Dermis microvascular lymphatic vessel endothelial cell (primary cell): ENCODE results near the gene INPP4A. TPM values are rescaled to one million over a fixed set of nuclear protein-coding genes. Genes with fewer than 3 reads are reported as not detected.

Experiments
- DNase-seq, 2 donors: peaks; one replicate each; pipeline versions ENCODE4 v3.0.0 to v3.0.0-alpha.2; 2010; ENCODE audit warnings: low read depth in 2 of 2
- total RNA-seq: library from RNA; depleted of rRNA; stranded (reverse); fragments of >200 nt; gene quantifications from 2 replicates; pipeline ENCODE4 v1.2.1, GENCODE V29; 2014

Gene INPP4A
- total RNA-seq, 1 donor from 2014 or later: 21.8 TPM

DNA sequence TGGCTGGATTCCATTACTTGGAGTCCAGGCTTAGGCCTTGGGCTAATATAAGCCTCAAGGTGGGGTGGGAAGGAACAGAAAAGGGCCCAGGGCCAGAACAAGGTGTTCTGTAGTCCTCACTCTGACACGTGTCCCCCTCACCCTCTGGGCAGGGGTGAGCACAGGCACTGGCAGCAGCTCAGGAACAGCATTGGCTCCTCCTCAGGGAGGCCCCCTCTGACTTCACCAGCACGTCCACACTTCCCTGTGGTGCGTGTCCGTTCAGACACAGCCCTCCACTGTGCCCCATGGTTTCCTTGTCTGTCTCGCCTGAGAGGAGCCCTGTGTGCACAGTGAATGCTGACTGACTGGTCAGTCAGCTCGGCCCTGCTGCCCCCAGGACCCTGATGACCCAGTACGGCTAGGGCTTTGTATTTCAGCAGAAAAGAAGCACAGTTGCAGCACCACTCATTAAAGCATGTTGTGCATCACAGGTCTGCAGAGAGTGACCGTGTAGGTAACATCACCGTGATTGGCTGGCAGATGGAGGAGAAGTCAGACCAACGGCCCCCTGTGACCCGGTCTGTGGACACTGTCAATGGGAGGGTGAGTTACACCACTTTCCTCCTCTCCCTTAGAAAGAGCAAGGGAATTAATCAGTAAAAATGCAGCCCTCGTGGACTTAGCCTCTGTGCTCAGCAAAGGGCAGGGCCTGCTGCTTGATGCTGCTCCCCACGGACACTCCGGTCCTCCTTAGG, 92.9 kb downstream of the INPP4A start:
- no peak for DNase-seq

- DNase-seq: no peak
These were observed 93.8 kb downstream of the INPP4A start for GRCh38 chr2:98538280-98539041.

DNA sequence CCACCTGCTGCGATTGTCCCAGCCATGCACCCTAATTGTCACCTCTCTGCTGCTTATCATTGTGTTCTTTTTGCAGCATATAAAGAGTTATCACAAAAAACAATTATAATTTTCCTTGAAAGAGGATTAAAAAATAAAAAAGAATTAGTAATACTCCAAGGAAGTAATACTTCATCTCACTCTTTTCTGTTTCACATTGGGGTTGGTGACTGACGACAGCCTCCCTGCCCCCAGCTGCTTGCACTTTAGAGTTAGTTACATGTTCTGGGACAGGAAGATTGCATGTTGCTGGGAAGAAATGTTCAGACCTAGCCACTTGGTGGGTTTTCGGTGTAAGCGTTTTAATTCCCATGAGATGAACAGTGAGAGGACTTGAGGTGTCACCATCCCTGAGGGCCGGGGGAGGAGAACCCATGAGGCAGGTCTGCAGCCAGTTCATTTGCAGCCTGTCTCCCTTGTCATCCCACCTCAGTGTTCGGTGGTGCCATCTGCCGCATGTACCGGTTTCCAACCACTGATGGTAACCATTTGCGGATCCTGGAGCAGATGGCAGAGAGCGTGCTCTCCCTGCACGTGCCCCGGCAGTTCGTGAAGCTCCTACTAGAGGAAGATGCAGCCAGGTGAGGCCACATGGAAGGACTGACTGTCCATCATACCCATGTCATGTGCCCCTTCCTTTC, 94.5 kb downstream of the INPP4A start:
- no peak for DNase-seq

GRCh38 chr2:98540536-98540935, 95.9 kb downstream of the INPP4A start:
- no peak for DNase-seq

DNA sequence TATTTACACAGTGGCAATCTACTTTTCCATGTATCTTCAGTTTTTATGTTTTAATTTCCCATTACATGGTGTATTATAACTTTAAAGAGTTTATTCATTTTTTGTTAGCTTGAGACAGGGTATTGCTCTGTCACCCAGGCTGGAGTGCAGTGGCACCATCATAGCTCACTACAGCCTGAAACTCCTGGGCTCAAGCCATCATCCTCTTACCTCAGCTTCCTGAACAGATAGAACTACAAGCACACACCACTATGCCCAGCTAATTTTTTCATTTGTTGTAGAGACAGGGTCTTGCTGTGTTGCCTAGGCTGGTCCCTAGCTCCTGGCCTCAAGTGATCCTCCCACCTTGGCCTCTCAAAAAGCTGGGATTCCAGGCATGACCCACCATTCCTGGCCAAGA, 96.8 kb downstream of the INPP4A start:
- DNase-seq: no peak

DNA sequence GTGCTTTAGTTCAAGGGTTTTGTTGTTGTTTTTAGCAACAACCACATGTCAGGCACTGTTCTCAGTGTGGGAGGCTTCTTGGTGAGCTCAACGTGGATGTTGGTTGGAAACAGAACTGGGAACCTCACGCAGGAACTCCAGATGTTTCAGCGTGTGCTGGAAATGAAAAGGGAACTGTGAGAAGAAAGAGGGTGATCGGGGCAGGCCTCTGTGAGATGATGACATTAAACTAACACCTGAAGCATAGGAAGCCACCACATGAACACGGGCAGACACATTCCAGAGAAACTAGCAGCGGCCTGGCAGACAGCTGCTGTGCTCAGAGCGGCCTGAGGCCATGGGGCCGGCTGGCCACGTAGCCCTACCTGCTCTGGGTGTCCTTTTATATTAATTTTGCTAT, 97.2 kb downstream of the INPP4A start:
- DNase-seq: no peak

DNA sequence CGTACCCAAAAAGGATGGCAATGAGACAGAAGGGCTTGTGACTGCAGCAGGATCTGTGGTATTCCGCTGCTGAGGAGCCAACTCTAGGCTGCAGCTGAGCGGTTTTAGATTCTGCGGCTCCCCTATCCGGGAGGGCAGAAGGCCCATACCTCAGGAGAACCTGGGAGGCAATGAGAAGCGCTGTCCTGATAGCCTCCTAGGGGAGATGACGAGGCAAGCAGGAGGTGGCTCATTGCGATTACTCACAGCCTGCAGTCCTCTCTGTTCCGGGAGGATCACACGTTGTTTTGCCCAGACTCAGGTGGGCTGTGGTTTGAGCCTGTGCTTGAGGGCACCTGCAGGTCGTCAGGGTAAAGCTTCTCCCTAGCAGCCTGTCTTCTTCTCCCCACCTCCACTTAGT, 98.6 kb downstream of the INPP4A start:
- no peak for DNase-seq

DNA sequence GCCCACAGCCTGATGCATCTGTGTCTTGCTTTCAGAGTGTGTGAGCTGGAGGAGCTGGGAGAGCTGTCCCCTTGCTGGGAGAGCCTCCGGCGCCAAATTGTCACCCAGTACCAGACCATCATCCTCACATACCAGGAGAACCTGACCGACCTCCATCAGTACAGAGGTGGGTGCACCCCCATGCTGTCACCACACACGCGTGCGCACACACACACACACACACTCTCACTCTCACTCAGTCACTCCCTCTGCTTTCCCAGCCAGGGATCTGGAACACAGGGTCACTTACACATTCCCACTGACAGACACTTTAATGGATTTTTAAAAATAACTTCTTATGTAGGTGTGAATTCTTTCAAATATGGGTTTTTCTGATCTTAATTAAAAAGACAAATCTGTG, 99.2 kb downstream of the INPP4A start:
- no peak for DNase-seq

GRCh38 chr2:98545591-98545990, 100.9 kb downstream of the INPP4A start:
- no peak for DNase-seq

- DNase-seq: no peak
These were observed 101.5 kb downstream of the INPP4A start for GRCh38 chr2:98546186-98546585.

DNA sequence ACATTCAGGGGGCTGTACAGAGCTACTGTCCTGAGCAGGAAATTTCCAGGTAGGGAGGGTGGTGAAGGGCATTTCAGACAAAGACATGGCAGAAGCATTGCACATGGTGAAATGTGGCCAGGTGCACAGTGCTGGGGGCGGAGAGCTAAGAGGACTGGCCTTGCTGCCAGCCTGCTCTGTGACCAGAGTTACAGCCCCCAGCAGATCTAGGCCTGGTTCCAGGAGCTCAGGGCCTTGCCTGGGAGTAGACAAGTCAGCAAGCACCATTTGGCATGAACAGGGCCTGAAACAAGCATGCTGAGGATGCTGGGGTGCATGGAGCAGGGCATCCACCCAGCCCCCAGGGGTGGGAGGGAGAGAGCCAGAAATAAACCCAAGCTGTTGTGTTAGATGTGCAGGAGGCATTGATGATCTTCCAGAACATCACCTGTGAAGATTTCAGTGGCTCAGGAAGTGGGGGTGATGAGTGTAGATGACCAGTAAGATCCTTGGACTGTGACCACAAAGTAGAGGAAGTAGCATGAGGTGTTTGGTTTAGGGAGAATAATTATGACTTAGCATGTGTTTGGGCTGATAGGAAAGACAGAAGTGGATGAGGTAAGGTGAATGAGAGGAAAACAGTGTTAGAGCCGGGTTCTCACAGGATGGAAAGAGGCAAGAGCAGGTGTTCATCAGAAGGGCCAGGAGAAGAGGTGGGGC, 102.6 kb downstream of the INPP4A start:
- DNase-seq: no peak

GRCh38 chr2:98548920-98549818, 104.5 kb downstream of the INPP4A start:
- no peak for DNase-seq

- no peak for DNase-seq
These were observed 105.5 kb downstream of the INPP4A start for GRCh38 chr2:98550165-98550564.

- DNase-seq: no peak
These were observed 106.7 kb downstream of the INPP4A start for GRCh38 chr2:98551316-98551715.

DNA sequence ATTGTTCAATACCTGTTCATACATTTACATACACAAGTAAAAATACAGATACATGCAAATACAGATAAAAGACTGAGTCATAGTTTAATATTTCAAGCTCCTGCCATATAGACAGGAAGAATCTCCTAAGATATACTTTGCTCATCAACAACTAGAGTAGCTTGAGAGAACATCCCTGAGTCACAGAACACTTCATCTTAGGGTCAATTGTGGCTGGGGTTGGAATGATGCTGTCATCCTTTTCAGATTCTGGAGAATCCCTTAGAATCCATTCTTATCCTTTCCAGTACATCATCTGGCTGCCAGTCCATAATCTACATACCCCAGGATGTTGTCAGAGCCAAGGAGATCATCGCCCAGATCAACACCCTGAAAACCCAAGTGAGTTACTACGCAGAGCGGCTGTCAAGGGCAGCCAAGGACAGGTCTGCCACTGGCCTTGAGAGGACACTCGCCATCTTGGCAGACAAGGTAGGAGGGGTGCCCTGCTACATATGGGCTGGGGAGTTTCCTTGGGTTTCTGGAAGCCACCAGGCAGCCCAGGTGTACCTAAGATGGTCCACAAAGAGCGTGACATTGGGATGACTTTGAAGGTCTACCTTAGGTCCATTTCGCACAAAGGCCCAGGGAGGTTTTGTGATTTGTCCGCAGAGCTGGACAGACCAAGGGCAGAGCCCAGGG, 108.0 kb downstream of the INPP4A start:
- DNase-seq: no peak

- DNase-seq: no peak
These were observed 109.6 kb downstream of the INPP4A start for GRCh38 chr2:98554116-98554861.

- no peak for DNase-seq
These were observed 111.0 kb downstream of the INPP4A start for GRCh38 chr2:98555696-98556095.

- no peak for DNase-seq
These were observed 111.8 kb downstream of the INPP4A start for GRCh38 chr2:98556344-98557033.
